DOHH2 (cell line): ENCODE results near the gene TCF12.

Source experiments
- H3F3A ChIP-seq: fragments of 200-600 bp; sonication (generic), shearing (Covaris generic); 2 replicates; pipeline ENCODE4 v1.6.0; 2016; ENCODE audit warnings: antibody characterized with exemption, mild to moderate bottlenecking; ENCODE audit not compliant: control insufficient read depth, insufficient read depth
- H3K27ac ChIP-seq: fragments of 200-600 bp; sonication (generic); 2 replicates; pipeline ENCODE4 v1.5.1; 2014; ENCODE audit warnings: low read depth, mild to moderate bottlenecking, low read length, moderate library complexity
- H3K27me3 ChIP-seq: fragments of 200-600 bp; sonication (generic); 2 replicates; pipeline ENCODE4 v1.6.1; 2014; ENCODE audit warnings: mild to moderate bottlenecking, low read length, mixed read lengths; ENCODE audit not compliant: control insufficient read depth
- H3K36me3 ChIP-seq: fragments of 200-600 bp; sonication (generic); 2 replicates; pipeline ENCODE4 v1.6.1; 2014; ENCODE audit warnings: mild to moderate bottlenecking, low read length, moderate library complexity, mixed read lengths; ENCODE audit not compliant: control insufficient read depth
- H3K4me1 ChIP-seq: fragments of 200-600 bp; sonication (generic); 2 replicates; pipeline ENCODE4 v1.6.1; 2014; ENCODE audit warnings: mild to moderate bottlenecking, low read length, mixed read lengths; ENCODE audit not compliant: control insufficient read depth
- H3K4me2 ChIP-seq: fragments of 200-600 bp; sonication (generic); 2 replicates; pipeline ENCODE4 v1.6.0; 2014; ENCODE audit warnings: mild to moderate bottlenecking, low read length, moderate library complexity
- H3K4me3 ChIP-seq: fragments of 200-600 bp; sonication (generic); 2 replicates; pipeline ENCODE4 v1.5.1; 2014; ENCODE audit warnings: mild to moderate bottlenecking, low read length, mixed read lengths
- H3K79me2 ChIP-seq: fragments of 200-600 bp; sonication (generic); 2 replicates; pipeline ENCODE4 v1.6.1; 2014; ENCODE audit warnings: mild to moderate bottlenecking, low read length, mixed read lengths; ENCODE audit not compliant: control insufficient read depth
- H3K9me2 ChIP-seq: fragments of 200-600 bp; sonication (generic); replicated peaks from 2 replicates; pipeline ENCODE4 v1.6.1; 2014; ENCODE audit warnings: mild to moderate bottlenecking, low read length, mixed read lengths; ENCODE audit not compliant: control insufficient read depth
- H3K9me3 ChIP-seq: fragments of 200-600 bp; sonication (generic); 2 replicates; pipeline ENCODE4 v1.6.1; 2014; ENCODE audit warnings: antibody characterized with exemption, low read length, mixed read lengths; ENCODE audit not compliant: control insufficient read depth, insufficient read depth
- H4K20me1 ChIP-seq: fragments of 200-600 bp; sonication (generic); 2 replicates; pipeline ENCODE4 v1.6.0; 2014; ENCODE audit warnings: low read depth, mild to moderate bottlenecking, antibody characterized with exemption, low read length, moderate library complexity; ENCODE audit not compliant: control insufficient read depth, insufficient read depth
- CTCF ChIP-seq: fragments of 200-600 bp; sonication (generic); IDR thresholded peaks from one replicate; pipeline ENCODE4 v1.5.1; 2014; ENCODE audit warnings: antibody characterized with exemption, mild to moderate bottlenecking, low read depth, low read length; ENCODE audit not compliant: poor library complexity, severe bottlenecking
- EZH2phosphoT487 ChIP-seq: fragments of 200-600 bp; sonication (generic); IDR thresholded peaks from 2 replicates; pipeline ENCODE4 v1.6.1; 2017; ENCODE audit warnings: borderline replicate concordance, mild to moderate bottlenecking, antibody characterized with exemption, low read length, moderate library complexity, mixed read lengths

Gene TCF12

GRCh38 chr15:57044970-57045369 lies 126.5 kb downstream of the TCF12 start:
- TF ChIP-seq CTCF, result no peak
- TF ChIP-seq EZH2phosphoT487, result no peak
- Histone ChIP-seq H3K36me3 (no peaks in the 10 kb centered on the region; the same call in 1 of the 2 replicates), H3K9me2 (no peaks in the 10 kb centered on the region), H3K27ac (no peak overlapping the region), H3K9me3 (no peaks in the 10 kb centered on the region), H3K4me3 (no peak overlapping the region), H3K4me2 (no peak overlapping the region), H3F3A (no peaks in the 10 kb centered on the region), H4K20me1 (peaks cover 9% of the 10 kb centered on the region; the same call in 1 of the 2 replicates), H3K4me1 (peaks cover 21% of the 10 kb centered on the region), H3K27me3 (no peaks in the 10 kb centered on the region), H3K79me2 (peaks cover 89% of the 10 kb centered on the region)

GRCh38 chr15:57045741-57046382 lies 127.4 kb downstream of the TCF12 start:
- Histone ChIP-seq H3F3A (no peaks in the 10 kb centered on the region), H3K27me3 (no peaks in the 10 kb centered on the region), H3K79me2 (peaks cover 90% of the 10 kb centered on the region), H3K9me3 (no peaks in the 10 kb centered on the region), H3K27ac (no peak overlapping the region), H3K9me2 (no peaks in the 10 kb centered on the region), H3K4me2 (no peak overlapping the region), H4K20me1 (peaks cover 9% of the 10 kb centered on the region; the same call in 1 of the 2 replicates), H3K4me1 (peaks cover 17% of the 10 kb centered on the region), H3K4me3 (no peak overlapping the region), H3K36me3 (no peaks in the 10 kb centered on the region; the same call in 1 of the 2 replicates)
- no peak for TF ChIP-seq CTCF
- TF ChIP-seq EZH2phosphoT487, result no peak

- 0 out of 2 replicates have a peak, but pooled peaks cover 4% of the 10 kb centered on the region for H4K20me1 ChIP-seq
- no peaks in the 10 kb centered on the region for H3K27me3 ChIP-seq
- H3K4me2 ChIP-seq, result no peak overlapping the region
- H3K9me3 ChIP-seq, result no peaks in the 10 kb centered on the region
- no peaks in the 10 kb centered on the region; the same call in 1 of the 2 replicates for H3K36me3 ChIP-seq
- no peak overlapping the region for H3K4me3 ChIP-seq
- H3K4me1 ChIP-seq, result peaks cover 5% of the 10 kb centered on the region
- no peak overlapping the region for H3K27ac ChIP-seq
- no peaks in the 10 kb centered on the region for H3F3A ChIP-seq
- no peaks in the 10 kb centered on the region for H3K9me2 ChIP-seq
- H3K79me2 ChIP-seq, result peaks cover 93% of the 10 kb centered on the region
- TF ChIP-seq EZH2phosphoT487, result no peak
- no peak for TF ChIP-seq CTCF
These were observed 130.6 kb downstream of the TCF12 start for GRCh38 chr15:57048930-57049549.
